ENCODE measurements around the gene NPAS3.
"Not testable (repeated sequence)": the region's sequence is repeated elsewhere in the genome, so short reads cannot be mapped to it uniquely, and the experiment has no call there.

NPAS3 gene

DNA sequence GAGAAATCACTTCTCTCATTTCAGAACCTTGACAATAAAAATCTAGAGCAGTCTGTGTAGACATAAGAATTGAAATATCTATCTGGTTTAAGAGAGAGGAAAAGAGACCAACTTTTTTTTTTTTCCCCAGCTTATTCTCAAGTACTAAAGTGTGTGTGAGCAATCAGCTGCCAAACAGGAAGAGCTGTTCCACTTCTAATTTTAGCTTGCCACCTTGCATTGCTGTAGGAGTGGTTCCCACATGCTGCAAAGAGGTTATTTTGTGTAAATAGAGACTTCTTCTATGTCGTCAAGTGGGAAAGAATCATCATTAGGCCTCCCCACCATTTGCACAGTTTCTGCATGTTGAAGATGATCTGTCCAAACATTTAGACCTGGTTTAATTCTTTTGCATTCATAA lies 142.6 kb downstream of the NPAS3 start:
- DNase-seq (ENCODE audit: low read depth), result no peak

- DNase-seq (ENCODE audit: low read depth), result no peak
Measured at GRCh38 chr14:33085799-33086198, 147.1 kb downstream of the NPAS3 start.

DNA sequence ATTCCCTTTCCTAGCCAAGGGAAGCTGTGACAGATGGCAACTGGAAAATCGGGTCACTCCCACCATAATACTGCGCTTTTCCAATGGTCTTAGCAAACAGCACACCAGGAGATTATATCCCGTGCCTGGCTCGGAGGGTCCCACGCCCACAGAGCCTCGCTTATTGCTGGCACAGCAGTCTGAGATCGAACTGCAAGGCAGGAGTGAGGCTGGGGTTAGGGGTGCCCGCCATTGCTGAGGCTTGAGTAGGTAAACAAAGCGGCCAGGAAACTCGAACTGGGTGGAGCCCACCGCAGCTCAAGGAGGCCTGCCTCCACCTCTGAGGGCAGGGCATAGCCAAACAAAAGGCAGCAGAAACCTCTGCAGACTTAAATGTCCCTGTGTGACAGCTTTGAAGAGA lies 149.6 kb downstream of the NPAS3 start:
- DNase-seq (ENCODE audit: low read depth), result not testable (repeated sequence)

DNA sequence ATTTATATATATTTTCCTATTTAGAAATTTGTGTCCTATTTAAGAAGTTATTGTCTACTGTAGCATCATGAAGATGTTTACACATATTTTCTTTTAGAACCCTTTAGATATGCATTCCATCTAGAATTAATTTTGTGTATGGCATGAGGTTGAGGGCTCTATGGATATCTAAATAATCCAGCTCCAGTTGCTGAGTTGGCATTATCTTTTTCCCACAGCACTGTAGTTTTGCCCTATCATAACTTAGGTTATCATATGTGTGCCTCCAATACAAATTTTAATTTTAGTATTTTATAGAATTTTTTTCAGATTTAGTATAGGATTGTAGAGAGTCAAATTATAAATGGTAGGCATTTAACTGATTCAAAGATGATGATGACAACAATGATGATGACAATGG lies 159.3 kb downstream of the NPAS3 start:
- no peak for DNase-seq (ENCODE audit: low read depth)

DNA sequence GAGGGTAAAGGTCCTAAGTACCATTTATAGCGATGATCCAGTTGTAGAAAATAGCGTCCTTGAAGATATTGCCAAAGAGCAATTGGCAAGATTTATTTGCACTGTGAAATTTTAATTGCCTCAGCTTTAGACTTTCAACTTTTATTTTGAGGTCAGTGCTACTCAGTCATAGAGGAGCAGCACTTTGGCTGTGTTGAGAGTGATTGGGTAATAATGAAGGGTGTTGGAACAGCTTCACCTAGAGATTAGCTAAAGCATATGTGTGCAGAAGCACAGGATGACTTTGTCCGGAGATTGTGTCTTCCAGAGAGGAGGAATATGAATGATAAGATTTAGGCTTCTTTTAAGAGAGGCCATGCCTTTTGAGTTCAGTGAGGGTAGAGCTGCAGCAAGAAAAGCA lies 164.8 kb downstream of the NPAS3 start:
- no peak for DNase-seq (ENCODE audit: low read depth)

DNA sequence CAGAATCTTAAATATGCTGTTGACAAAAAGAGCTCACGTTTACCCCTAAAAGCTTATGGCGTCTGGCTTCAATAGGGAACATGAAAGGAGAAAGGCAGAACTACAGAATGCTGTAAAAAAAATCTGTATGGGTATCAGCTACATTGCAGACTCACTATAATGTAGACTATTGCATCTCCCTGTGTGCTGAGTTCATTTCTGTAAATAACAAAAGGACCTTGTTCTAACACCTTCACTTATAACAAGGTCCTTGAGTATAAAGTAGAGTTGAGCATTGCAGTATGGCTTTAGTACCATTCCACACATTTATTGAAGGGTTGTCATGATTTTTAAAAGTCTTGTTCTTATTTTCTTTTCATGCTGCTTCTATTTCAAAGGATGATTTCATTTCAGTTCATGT lies 165.3 kb downstream of the NPAS3 start:
- no peak for DNase-seq (ENCODE audit: low read depth)

- DNase-seq (ENCODE audit: low read depth), result no peak
Measured at GRCh38 chr14:33110737-33111443, 172.2 kb downstream of the NPAS3 start.

DNA sequence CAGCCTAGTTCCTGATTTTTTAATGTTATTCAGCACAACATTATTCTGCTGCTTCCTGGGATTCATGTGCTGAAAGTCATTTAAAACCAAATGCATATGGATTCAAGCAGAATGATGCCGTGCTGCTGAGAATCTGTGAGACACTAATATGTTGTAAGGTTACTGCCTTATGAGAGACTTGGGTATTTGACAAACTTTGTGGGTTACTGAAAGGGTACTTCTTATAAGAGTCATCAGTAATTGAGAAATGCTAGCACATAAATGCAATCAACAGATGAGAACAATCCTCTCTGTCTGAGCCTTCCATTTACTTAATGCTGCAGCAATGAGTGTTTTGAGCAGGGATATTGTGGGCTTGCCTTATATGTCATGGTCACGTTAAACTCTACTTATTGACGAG lies 175.7 kb downstream of the NPAS3 start:
- DNase-seq (ENCODE audit: low read depth), result no peak

DNA sequence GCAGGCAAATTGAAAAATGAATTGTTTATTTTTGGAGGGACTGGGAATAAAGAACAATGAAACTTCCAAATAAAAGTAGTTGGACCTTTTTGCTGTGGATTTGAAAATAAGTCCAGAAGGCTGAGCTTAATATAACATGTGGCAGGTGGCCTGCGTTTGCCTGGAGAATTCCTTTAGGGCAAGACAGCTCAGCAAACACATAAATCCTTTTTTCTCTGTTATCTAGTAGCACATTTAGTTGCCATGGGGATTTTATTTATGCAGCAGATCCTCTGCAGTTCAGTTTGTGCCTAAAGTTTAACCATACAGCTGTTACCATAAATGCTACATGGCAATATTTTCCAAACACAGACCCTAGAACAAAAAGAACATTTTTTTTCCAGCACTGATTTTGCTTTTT lies 180.0 kb downstream of the NPAS3 start:
- DNase-seq (ENCODE audit: low read depth), result no peak

GRCh38 chr14:33120341-33120740 lies 181.7 kb downstream of the NPAS3 start:
- peak; percentile 78 for DNase-seq (ENCODE audit: low read depth)

GRCh38 chr14:33120966-33121365 lies 182.3 kb downstream of the NPAS3 start:
- DNase-seq (ENCODE audit: low read depth), result peak; percentile 26

DNA sequence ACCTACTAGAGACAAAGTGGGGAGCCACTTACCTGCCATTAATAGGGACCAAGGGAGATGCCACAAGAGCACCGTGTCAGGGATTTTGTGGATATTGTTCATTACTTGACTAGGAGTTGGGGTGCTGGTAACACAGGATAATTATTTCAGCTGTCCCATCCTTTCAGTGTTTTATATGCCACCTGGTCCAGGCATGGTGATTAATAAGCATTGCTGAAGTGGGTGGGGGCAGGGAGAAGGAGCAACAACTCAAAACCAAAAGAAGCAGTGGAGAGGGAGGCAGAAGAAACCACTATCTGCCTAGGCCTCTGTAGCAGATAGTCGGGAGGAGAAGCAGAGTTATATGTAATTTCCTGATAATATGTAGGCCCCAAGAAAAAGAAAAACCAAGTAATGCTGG lies 184.6 kb downstream of the NPAS3 start:
- no peak for DNase-seq (ENCODE audit: low read depth)

DNA sequence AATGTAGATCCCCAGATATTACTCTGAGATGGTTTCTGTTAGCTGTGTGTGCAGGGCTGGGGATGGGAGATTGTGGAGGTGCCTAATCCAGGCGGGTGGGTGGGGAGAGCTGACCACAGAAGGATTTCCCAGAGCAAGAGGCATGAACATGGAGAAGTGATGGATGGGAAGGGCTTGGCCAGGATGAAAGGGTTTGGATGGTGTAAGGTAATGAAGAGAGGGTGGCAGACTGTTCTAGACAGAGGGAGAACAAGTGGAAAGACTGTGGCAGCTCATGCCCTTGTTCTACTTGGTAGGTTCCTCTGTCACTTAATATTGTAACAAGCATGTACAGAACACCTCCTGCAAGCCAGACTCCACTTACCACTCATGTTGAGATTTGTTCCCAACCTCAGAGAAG lies 187.8 kb downstream of the NPAS3 start:
- no peak for DNase-seq (ENCODE audit: low read depth)

GRCh38 chr14:33127531-33127930 lies 188.9 kb downstream of the NPAS3 start:
- no peak for DNase-seq (ENCODE audit: low read depth)

- no peak for DNase-seq (ENCODE audit: low read depth)
Measured at GRCh38 chr14:33131801-33132200, 193.1 kb downstream of the NPAS3 start.

GRCh38 chr14:33134162-33134561 lies 195.5 kb downstream of the NPAS3 start:
- DNase-seq (ENCODE audit: low read depth), result no peak

GRCh38 chr14:33134975-33135374 lies 196.3 kb downstream of the NPAS3 start:
- no peak for DNase-seq (ENCODE audit: low read depth)

DNA sequence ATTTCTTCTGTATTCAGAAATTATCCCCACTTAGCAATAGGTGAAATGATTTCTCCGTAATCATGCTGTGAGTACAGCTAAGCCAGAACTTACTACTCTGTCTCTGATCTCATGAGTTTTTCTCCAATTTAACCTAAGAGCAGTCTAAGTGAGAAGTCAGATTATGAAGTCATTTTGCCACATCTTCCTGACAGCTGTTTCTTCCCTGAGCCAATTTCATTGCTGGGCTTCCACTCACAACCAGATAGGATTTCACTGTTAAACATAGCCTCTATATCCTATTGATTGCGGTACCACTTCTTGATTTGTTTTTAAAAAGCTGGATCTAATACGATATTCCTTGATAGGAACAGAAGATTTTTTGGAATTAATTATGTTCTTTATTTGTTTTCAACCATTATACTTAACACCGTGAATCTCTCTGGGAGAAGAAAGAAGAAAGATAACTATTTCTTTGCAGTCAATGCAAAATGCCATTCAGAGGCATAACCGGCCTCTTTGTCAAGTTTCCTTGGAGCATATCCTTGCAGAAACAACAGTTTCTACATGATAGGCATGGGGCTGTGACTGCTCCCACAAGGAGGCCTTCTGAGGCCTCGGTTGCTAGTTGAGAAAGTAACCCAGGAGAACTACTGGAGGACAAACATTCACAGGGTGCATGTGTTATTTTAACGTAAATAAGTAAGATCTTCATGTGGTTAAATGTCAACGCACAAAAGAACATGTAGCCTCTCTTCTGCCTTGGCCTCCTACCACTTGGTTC lies 212.2 kb downstream of the NPAS3 start:
- DNase-seq (ENCODE audit: low read depth), result no peak

DNA sequence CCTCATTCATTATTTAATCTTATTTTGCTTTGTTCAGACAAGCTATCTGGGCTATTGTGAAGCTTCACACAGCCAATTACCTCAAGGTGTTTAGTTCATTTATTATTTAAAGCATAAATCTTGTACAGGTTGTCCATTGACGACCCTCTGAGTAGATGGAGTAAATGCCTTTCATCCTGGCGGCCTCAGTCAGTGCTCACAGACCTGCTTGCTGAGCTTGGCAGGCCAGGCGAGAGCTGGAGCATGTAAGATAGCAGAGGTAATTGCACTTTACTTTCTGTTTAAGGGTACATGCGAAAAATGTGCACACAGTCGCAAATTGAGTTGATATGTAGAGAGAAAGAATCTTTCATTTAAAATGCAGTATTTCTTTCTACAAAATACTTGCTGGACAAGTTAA lies 224.4 kb downstream of the NPAS3 start:
- no peak for DNase-seq (ENCODE audit: low read depth)

DNA sequence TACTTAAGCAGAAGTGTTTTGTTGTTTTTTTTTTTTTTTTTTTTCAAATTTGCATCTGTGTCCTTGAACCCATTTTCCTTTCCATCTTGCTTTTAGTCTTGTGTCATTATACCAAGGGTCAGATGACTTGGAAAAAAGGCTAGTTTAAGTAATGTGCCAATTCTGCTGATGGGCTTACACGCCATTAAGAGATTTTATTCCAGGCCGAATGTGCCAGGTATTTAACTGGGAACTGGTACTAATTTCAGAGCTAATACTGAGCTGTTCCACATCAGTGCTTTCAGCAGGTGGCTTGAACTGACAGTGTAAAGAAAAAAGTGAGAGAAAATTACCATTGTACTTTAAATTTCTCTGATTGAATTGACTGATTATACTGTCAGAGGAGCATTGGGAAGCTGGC lies 224.9 kb downstream of the NPAS3 start:
- DNase-seq (ENCODE audit: low read depth), result no peak

GRCh38 chr14:33165144-33165925 lies 226.7 kb downstream of the NPAS3 start:
- no peak for DNase-seq (ENCODE audit: low read depth)

GRCh38 chr14:33165926-33166289 lies 227.2 kb downstream of the NPAS3 start:
- DNase-seq (ENCODE audit: low read depth), result no peak

DNA sequence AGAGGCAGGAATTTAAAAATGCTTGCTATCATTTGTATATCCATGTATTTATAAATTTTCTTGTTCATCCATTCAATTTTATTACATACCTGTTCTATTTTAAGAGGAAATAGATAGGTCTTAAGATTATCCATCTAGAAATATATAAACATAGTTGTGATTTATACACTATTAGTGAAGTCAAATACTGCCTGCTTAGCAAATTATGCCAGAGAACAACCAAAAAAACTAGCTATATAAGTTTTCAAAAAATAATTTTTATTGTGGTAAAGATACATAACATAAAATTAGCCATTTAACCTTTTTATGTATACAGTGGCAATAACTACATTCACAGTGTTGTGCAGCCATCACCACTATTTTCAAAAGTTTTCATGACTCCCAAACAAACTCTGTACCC lies 237.3 kb downstream of the NPAS3 start:
- no peak for DNase-seq (ENCODE audit: low read depth)
